ENCODE measurements around the gene TK2. TPM values are rescaled to one million over a fixed set of nuclear protein-coding genes. Genes with fewer than 3 reads are reported as not detected.
"Not testable (repeated sequence)": the region's sequence is repeated elsewhere in the genome, so short reads cannot be mapped to it uniquely, and the experiment has no call there.

TK2 gene
- total and polyA plus RNA-seq, 4 donors, result 10.5 to 31.9 (median 21.0) TPM

DNA sequence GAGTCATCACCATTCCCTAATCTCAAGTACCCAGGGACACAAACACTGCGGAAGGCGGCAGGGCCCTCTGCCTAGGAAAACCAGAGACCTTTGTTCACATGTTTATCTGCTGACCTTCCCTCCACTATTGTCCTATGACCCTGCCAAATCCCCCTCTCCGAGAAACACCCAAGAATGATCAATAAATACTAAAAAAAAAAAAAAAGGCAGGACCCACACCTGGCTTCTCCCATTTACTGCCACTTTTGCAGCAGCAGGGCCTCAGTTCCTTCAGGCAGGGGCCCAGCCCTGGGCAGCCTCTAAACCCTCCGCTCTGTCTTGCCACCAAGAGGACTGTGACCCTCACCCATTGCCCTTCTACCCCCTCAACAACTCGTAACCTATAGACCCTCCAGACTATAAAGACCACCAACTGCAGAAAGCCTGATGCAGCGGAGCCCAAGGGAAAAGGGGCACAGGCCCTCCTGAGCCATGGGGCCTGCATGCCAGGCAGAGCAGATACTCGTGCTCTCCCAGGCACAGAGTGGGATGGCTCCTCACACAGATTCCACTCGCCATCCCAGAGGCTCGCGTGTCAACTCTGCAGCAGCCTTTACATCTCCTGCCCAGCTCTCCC, 34.8 kb downstream of the TK2 start:
- Histone ChIP-seq H3K9ac (ENCODE audit: low read depth in 1 of 2, low read length in 2 of 2) (peak overlapping the region in 1 of 2 donors; percentile 47), H3K4me1 (ENCODE audit: control insufficient read depth in 4 of 4, insufficient read depth in 4 of 4, low read length in 3 of 4) (peaks cover 30 to 70% (median 58%) of the 10 kb centered on the region in 4 donors), H3K27ac (ENCODE audit: low read depth in 1 of 2, low read length in 2 of 2) (peak overlapping the region; percentile 99 to 100)
- H3K27me3 ChIP-seq (ENCODE audit: control insufficient read depth in 4 of 4, insufficient read depth in 4 of 4, low read length in 3 of 4); DNase-seq (ENCODE audit: low spot score); H3K9me3 ChIP-seq (ENCODE audit: control insufficient read depth in 4 of 4, low read length in 3 of 4); H3K4me3 ChIP-seq (ENCODE audit: low read depth in 1 of 3, low read length in 3 of 3); H3K36me3 ChIP-seq (ENCODE audit: control insufficient read depth in 4 of 4, insufficient read depth in 3 of 4, low read depth in 1 of 4, low read length in 3 of 4): not testable (repeated sequence)
- TF ChIP-seq HNF4A (conservative IDR thresholded peaks at IDR 0.05) (peak in 1 of 2 donors; percentile 18), RXRA (IDR thresholded peaks at IDR 0.05) (peak in 1 of 2 donors; percentile 27)
- 71% methylated on average over 10 of the region's 10 CpGs for WGBS

DNA sequence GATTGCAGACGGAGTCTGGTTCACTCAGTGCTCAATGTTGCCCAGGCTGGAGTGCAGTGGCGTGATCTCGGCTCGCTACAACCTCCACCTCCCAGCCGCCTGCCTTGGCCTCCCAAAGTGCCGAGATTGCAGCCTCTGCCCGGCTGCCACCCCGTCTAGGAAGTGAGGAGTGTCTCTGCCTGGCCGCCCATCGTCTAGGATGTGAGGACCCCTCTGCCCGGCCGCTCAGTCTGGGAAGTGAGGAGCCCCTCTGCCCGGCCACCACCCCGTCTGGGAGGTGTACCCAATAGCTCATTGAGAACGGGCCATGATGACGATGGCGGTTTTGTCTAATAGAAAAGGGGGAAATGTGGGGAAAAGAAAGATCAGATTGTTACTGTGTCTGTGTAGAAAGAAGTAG, 35.5 kb downstream of the TK2 start:
- H3K27me3 ChIP-seq (ENCODE audit: control insufficient read depth in 4 of 4, insufficient read depth in 4 of 4, low read length in 3 of 4); H3K4me3 ChIP-seq (ENCODE audit: low read depth in 1 of 3, low read length in 3 of 3); H3K9ac ChIP-seq (ENCODE audit: low read depth in 1 of 2, low read length in 2 of 2); H3K9me3 ChIP-seq (ENCODE audit: control insufficient read depth in 4 of 4, low read length in 3 of 4); DNase-seq (ENCODE audit: low spot score); H3K36me3 ChIP-seq (ENCODE audit: control insufficient read depth in 4 of 4, insufficient read depth in 3 of 4, low read depth in 1 of 4, low read length in 3 of 4); H3K27ac ChIP-seq (ENCODE audit: low read depth in 1 of 2, low read length in 2 of 2): not testable (repeated sequence)
- 96% methylated on average over 12 of the region's 17 CpGs for WGBS
- peaks cover 32 to 76% (median 59%) of the 10 kb centered on the region in 4 donors for H3K4me1 ChIP-seq (ENCODE audit: control insufficient read depth in 4 of 4, insufficient read depth in 4 of 4, low read length in 3 of 4)

DNA sequence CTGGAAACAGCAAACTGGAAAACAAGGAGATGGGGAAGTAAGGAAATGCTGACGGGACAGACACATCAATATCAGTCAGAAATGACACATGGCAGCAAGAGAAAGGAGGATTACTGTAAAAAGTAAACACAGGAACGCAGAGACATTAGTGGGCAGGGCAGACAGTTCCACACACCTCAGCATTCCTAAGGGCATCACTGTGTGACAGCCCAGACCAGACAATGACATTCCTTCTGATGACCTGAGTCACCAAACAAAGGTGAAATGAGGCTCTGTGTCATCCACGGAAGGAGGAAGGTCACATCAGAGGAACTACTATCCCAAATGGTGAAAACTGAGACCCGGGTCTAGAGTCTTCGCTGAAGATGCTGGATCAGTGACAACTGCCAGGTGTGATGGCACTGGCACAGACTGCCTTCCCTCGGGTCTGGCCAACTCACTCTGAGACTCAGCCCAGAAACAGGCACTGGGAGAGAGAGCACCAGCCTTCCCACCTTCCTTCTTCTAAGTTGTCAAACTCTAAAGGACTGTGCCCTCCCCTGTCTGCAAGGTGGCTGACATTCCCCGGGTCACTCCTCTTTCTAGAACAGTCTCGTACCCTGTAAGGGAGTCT, 36.7 kb downstream of the TK2 start:
- Histone ChIP-seq H3K27me3 (ENCODE audit: control insufficient read depth in 4 of 4, insufficient read depth in 4 of 4, low read length in 3 of 4) (no peaks in the 10 kb centered on the region), H3K27ac (ENCODE audit: low read depth in 1 of 2, low read length in 2 of 2) (peak overlapping the region; percentile 62 to 85), H3K9me3 (ENCODE audit: control insufficient read depth in 4 of 4, low read length in 3 of 4) (no peaks in the 10 kb centered on the region), H3K36me3 (ENCODE audit: control insufficient read depth in 4 of 4, insufficient read depth in 3 of 4, low read depth in 1 of 4, low read length in 3 of 4) (no peaks in the 10 kb centered on the region), H3K4me1 (ENCODE audit: control insufficient read depth in 4 of 4, insufficient read depth in 4 of 4, low read length in 3 of 4) (peaks cover 35 to 72% (median 58%) of the 10 kb centered on the region in 4 donors), H3K9ac (ENCODE audit: low read depth in 1 of 2, low read length in 2 of 2) (no peak overlapping the region), H3K4me3 (ENCODE audit: low read depth in 1 of 3, low read length in 3 of 3) (no peak overlapping the region)
- TF ChIP-seq, protein P1, sequence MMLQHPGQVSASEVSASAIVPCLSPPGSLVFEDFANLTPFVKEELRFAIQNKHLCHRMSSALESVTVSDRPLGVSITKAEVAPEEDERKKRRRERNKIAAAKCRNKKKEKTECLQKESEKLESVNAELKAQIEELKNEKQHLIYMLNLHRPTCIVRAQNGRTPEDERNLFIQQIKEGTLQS (IDR thresholded peaks at IDR 0.05), result no peak
- no peak for TF ChIP-seq HNF4A (conservative IDR thresholded peaks at IDR 0.05)
- TF ChIP-seq JUND (IDR thresholded peaks at IDR 0.05), result no peak
- WGBS, result 65% methylated on average over 8 of the region's 8 CpGs
- DNase-seq (ENCODE audit: low spot score), result no peak

DNA sequence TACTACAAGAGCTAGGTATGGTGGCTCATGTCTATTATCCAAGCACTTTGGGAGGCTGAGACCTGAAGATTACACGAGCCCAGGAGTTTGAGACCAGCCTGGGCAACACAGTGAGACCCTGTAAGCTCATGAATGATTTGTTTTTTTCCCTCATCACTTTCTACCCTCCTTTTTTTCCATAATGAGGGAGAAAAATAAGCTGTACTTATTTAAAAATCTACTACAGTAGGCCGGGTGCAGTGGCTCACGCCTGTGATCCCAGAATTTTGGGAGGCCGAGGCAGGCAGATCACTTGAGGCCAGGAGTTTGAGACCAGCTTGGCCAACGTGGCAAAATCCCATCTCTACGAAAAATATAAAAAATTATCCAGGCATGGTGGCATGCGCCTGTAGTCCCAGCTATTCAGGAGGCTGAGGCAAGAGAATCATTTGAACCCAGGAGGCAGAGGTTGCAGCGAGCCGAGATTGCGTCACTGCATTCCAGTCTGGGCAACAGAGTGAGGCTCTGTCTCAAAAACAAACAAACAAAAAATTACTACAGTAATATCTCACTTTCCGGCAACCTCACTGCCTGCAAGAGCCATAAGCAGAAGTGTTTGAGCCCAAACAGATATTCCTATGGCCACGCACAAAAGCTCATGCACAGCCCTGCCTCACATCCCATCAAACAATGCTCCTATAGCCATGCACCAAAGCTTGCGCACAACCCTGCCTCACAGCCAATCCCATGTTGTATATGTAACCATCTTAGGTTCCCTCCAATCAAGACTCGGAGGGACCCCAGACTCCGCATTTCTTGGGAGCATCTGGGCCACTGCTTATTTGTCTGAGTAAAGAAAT, 37.4 kb downstream of the TK2 start:
- DNase-seq (ENCODE audit: low spot score), result no peak
- H3K9ac ChIP-seq (ENCODE audit: low read depth in 1 of 2, low read length in 2 of 2), result no peak overlapping the region
- TF ChIP-seq YY1 (IDR thresholded peaks at IDR 0.05) (no peak), NR2F2 (IDR thresholded peaks at IDR 0.05) (no peak), FOXA2 (IDR thresholded peaks at IDR 0.05) (no peak), JUND (IDR thresholded peaks at IDR 0.05) (peak; percentile 11 to 32), RXRA (IDR thresholded peaks at IDR 0.05) (peak; percentile 31 to 38), RAD21 (IDR thresholded peaks at IDR 0.05) (no peak), EGR1 (IDR thresholded peaks at IDR 0.05; ENCODE audit: low read depth in 2 of 2) (no peak)
- TF ChIP-seq, protein P2, sequence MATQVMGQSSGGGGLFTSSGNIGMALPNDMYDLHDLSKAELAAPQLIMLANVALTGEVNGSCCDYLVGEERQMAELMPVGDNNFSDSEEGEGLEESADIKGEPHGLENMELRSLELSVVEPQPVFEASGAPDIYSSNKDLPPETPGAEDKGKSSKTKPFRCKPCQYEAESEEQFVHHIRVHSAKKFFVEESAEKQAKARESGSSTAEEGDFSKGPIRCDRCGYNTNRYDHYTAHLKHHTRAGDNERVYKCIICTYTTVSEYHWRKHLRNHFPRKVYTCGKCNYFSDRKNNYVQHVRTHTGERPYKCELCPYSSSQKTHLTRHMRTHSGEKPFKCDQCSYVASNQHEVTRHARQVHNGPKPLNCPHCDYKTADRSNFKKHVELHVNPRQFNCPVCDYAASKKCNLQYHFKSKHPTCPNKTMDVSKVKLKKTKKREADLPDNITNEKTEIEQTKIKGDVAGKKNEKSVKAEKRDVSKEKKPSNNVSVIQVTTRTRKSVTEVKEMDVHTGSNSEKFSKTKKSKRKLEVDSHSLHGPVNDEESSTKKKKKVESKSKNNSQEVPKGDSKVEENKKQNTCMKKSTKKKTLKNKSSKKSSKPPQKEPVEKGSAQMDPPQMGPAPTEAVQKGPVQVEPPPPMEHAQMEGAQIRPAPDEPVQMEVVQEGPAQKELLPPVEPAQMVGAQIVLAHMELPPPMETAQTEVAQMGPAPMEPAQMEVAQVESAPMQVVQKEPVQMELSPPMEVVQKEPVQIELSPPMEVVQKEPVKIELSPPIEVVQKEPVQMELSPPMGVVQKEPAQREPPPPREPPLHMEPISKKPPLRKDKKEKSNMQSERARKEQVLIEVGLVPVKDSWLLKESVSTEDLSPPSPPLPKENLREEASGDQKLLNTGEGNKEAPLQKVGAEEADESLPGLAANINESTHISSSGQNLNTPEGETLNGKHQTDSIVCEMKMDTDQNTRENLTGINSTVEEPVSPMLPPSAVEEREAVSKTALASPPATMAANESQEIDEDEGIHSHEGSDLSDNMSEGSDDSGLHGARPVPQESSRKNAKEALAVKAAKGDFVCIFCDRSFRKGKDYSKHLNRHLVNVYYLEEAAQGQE (IDR thresholded peaks at IDR 0.05), result no peak
- TF ChIP-seq, protein P3, sequence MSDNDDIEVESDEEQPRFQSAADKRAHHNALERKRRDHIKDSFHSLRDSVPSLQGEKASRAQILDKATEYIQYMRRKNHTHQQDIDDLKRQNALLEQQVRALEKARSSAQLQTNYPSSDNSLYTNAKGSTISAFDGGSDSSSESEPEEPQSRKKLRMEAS (IDR thresholded peaks at IDR 0.05), result no peak
- TF ChIP-seq, protein P4, sequence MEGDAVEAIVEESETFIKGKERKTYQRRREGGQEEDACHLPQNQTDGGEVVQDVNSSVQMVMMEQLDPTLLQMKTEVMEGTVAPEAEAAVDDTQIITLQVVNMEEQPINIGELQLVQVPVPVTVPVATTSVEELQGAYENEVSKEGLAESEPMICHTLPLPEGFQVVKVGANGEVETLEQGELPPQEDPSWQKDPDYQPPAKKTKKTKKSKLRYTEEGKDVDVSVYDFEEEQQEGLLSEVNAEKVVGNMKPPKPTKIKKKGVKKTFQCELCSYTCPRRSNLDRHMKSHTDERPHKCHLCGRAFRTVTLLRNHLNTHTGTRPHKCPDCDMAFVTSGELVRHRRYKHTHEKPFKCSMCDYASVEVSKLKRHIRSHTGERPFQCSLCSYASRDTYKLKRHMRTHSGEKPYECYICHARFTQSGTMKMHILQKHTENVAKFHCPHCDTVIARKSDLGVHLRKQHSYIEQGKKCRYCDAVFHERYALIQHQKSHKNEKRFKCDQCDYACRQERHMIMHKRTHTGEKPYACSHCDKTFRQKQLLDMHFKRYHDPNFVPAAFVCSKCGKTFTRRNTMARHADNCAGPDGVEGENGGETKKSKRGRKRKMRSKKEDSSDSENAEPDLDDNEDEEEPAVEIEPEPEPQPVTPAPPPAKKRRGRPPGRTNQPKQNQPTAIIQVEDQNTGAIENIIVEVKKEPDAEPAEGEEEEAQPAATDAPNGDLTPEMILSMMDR (IDR thresholded peaks at IDR 0.05; ENCODE audit: low read depth, low read length, missing input control), result no peak
- TF ChIP-seq, protein P1 (IDR thresholded peaks at IDR 0.05), result peak; percentile 70

More for the DNA sequence above, 37.4 kb downstream of the TK2 start:
- 74% methylated on average over 15 of the region's 15 CpGs for whole genome bisulfite sequencing
- peaks cover 29 to 71% (median 54%) of the 10 kb centered on the region in 4 donors for H3K4me1 ChIP-seq (ENCODE audit: control insufficient read depth in 4 of 4, insufficient read depth in 4 of 4, low read length in 3 of 4)
- no peaks in the 10 kb centered on the region for H3K9me3 ChIP-seq (ENCODE audit: control insufficient read depth in 4 of 4, low read length in 3 of 4)
- peak overlapping the region; percentile 62 to 85 for H3K27ac ChIP-seq (ENCODE audit: low read depth in 1 of 2, low read length in 2 of 2)
- no peaks in the 10 kb centered on the region for H3K27me3 ChIP-seq (ENCODE audit: control insufficient read depth in 4 of 4, insufficient read depth in 4 of 4, low read length in 3 of 4)
- no peak overlapping the region for H3K4me3 ChIP-seq (ENCODE audit: low read depth in 1 of 3, low read length in 3 of 3)
- H3K36me3 ChIP-seq (ENCODE audit: control insufficient read depth in 4 of 4, insufficient read depth in 3 of 4, low read depth in 1 of 4, low read length in 3 of 4), result no peaks in the 10 kb centered on the region

Measured in liver (tissue), 9 donors.